A549 (cell line): Measurements from ENCODE around the gene GNLY.

Experiments
- CEBPB ChIP-seq, 2 experiments: fragments of >200 bp in 1 of 2; sonication (Bioruptor Twin) in 1 of 2; formaldehyde crosslinking in 1 of 2; IDR thresholded peaks; 2 replicates each; pipeline ENCODE4 v1.6.1; 2012 to 2016
- CHD4 ChIP-seq: fragments of 200-600 bp; sonication (generic); IDR thresholded peaks from 2 replicates; pipeline ENCODE4 v1.6.1; 2016; ENCODE audit warnings: antibody characterized with exemption, mild to moderate bottlenecking, borderline replicate concordance
- KDM5A ChIP-seq: fragments of 200-600 bp; sonication (generic); IDR thresholded peaks from 2 replicates; pipeline ENCODE4 v1.6.1; 2016; ENCODE audit warnings: antibody characterized with exemption, mild to moderate bottlenecking
- PHF8 ChIP-seq: fragments of 200-600 bp; sonication (generic); IDR thresholded peaks from 2 replicates; pipeline ENCODE4 v1.6.1; 2016; ENCODE audit warnings: low read depth, mild to moderate bottlenecking, antibody characterized with exemption, moderate library complexity, borderline replicate concordance
- RFX5 ChIP-seq: fragments of 450-650 bp; IDR thresholded peaks from 2 replicates; pipeline ENCODE4 v1.7.1; 2014; ENCODE audit warnings: antibody characterized with exemption, mild to moderate bottlenecking, moderate library complexity
- SMC3 ChIP-seq: fragments of >200 bp; sonication (Bioruptor Twin); formaldehyde crosslinking; IDR thresholded peaks from 3 replicates; pipeline ENCODE4 v1.6.1; 2018; ENCODE audit warnings: inconsistent platforms
- TP53 ChIP-seq: fragments of 250-450 bp; sonication (Bioruptor Pico); IDR thresholded peaks from 2 replicates; pipeline ENCODE4 v1.5.0; 2021; ENCODE audit warnings: mild to moderate bottlenecking, moderate library complexity
- TF ChIP-seq, protein P1 (sequence below): fragments of >200 bp; sonication (Bioruptor Twin); formaldehyde crosslinking; IDR thresholded peaks from 3 replicates; pipeline ENCODE4 v1.5.1; 2016

DNA sequence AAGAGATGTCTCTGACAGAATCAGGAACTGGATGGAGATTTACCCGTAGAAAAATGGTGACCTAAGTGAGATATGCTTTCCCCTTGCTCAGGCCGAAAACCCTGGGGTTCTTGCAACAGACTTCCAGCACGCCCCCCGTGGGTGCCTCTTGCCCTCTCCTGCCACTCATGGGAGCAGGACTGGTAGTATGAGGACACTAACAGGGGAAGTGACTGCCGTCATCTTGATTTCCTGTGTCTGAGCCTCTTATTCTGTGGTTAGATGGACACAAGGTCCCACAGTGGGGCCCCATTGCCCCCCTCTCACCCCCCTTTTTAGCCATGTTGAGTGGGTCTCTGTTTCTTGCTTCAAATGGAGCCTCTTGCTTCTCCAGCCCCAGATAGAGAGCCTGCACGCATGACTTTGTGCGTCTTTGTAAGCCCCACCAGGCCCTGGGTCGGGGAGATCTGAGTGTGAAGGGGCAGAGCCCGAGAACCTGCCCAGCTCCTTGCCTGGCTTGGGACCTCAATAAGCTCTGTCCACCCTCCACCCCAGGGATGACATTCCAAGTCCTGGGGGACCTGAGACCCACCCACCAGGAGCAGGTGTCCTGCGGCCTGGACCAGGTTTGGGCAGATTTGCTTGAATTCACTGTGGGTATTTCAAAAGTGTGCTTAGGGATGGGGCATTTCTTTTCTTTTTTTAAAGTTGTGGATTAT is 12.6 kb downstream of the GNLY start:
- no peak for TF ChIP-seq CEBPB (IDR thresholded peaks at IDR 0.05)
- TF ChIP-seq CHD4: no peak
- no peak for TF ChIP-seq SMC3
- TF ChIP-seq, protein P1, sequence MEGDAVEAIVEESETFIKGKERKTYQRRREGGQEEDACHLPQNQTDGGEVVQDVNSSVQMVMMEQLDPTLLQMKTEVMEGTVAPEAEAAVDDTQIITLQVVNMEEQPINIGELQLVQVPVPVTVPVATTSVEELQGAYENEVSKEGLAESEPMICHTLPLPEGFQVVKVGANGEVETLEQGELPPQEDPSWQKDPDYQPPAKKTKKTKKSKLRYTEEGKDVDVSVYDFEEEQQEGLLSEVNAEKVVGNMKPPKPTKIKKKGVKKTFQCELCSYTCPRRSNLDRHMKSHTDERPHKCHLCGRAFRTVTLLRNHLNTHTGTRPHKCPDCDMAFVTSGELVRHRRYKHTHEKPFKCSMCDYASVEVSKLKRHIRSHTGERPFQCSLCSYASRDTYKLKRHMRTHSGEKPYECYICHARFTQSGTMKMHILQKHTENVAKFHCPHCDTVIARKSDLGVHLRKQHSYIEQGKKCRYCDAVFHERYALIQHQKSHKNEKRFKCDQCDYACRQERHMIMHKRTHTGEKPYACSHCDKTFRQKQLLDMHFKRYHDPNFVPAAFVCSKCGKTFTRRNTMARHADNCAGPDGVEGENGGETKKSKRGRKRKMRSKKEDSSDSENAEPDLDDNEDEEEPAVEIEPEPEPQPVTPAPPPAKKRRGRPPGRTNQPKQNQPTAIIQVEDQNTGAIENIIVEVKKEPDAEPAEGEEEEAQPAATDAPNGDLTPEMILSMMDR: no peak
- TF ChIP-seq RFX5: no peak
- TF ChIP-seq KDM5A: no peak
- TF ChIP-seq PHF8: no peak
- no peak for TF ChIP-seq TP53 (CRISPR knock-in tag)
